CD4-positive, alpha-beta T cell treated with Interleukin-15 for 4 hours (primary cell): ENCODE results near the gene FAM53A.
A peak's percentile ranks its signal among the peaks of the same experiment; 100 is the strongest.

Experiments used
- DNase-seq: peaks from one replicate; pipeline ENCODE4 v3.0.0-alpha.2; 2020; ENCODE audit warnings: low spot score

The FAM53A gene

GRCh38 chr4:1640190-1640589 is 43.9 kb downstream of the FAM53A start:
- DNase-seq: no peak

GRCh38 chr4:1639299-1639868 is 44.7 kb downstream of the FAM53A start:
- DNase-seq: no peak

GRCh38 chr4:1638873-1639272 is 45.2 kb downstream of the FAM53A start:
- no peak for DNase-seq

GRCh38 chr4:1638272-1638598 is 45.9 kb downstream of the FAM53A start:
- no peak for DNase-seq

GRCh38 chr4:1637580-1638271 is 46.4 kb downstream of the FAM53A start:
- no peak for DNase-seq

- no peak for DNase-seq
Measured at GRCh38 chr4:1636490-1637211, 47.5 kb downstream of the FAM53A start.

- DNase-seq: no peak
Measured at GRCh38 chr4:1635464-1635863, 48.6 kb downstream of the FAM53A start.

GRCh38 chr4:1633993-1634392 is 50.1 kb downstream of the FAM53A start:
- DNase-seq: no peak

- no peak for DNase-seq
Measured at GRCh38 chr4:1632109-1633104, 51.7 kb downstream of the FAM53A start.

- DNase-seq: no peak
Measured at GRCh38 chr4:1631136-1631535, 53.0 kb downstream of the FAM53A start.

GRCh38 chr4:1630266-1630665 is 53.8 kb downstream of the FAM53A start:
- DNase-seq: no peak

- DNase-seq: no peak
Measured at GRCh38 chr4:1629699-1630083, 54.4 kb downstream of the FAM53A start.

- DNase-seq: peak; percentile 71
Measured at GRCh38 chr4:1628892-1629698, 55.0 kb downstream of the FAM53A start.

GRCh38 chr4:1627417-1628313 is 56.4 kb downstream of the FAM53A start:
- no peak for DNase-seq

GRCh38 chr4:1626941-1627340 is 57.2 kb downstream of the FAM53A start:
- DNase-seq: no peak

- no peak for DNase-seq
Measured at GRCh38 chr4:1626151-1626550, 58.0 kb downstream of the FAM53A start.

- DNase-seq: no peak
Measured at GRCh38 chr4:1625600-1626138, 58.4 kb downstream of the FAM53A start.

GRCh38 chr4:1624519-1624910 is 59.6 kb downstream of the FAM53A start:
- DNase-seq: no peak

GRCh38 chr4:1623821-1624518 is 60.1 kb downstream of the FAM53A start:
- no peak for DNase-seq

GRCh38 chr4:1623400-1623799 is 60.7 kb downstream of the FAM53A start:
- no peak for DNase-seq
